GM23338 (cell line): ENCODE results near the gene EPS8. TPM values are rescaled to one million over a fixed set of nuclear protein-coding genes. Genes with fewer than 3 reads are reported as not detected.

ENCODE experiments used
- ATAC-seq: fragments of 200-7000 bp; cut with Tn5 transposase; 3 replicates; pipeline ENCODE4 v1.9.1; 2020
- DNase-seq: peaks from one replicate; pipeline ENCODE4 v3.0.0-alpha.2; 2015; ENCODE audit warnings: low spot score
- H2AFZ ChIP-seq: fragments of 200-600 bp; sonication (generic); 2 replicates; pipeline ENCODE4 v1.8.0; 2016; ENCODE audit warnings: antibody characterized with exemption, mild to moderate bottlenecking, moderate library complexity
- H3F3A ChIP-seq: fragments of 200-600 bp; sonication (generic); replicated peaks from 2 replicates; pipeline ENCODE4 v1.8.0; 2017; ENCODE audit warnings: antibody characterized with exemption, mixed run types, low read depth
- H3K27ac ChIP-seq: fragments of 200-600 bp; sonication (generic); 2 replicates; pipeline ENCODE4 v1.6.1; 2016; ENCODE audit warnings: low read depth
- H3K27me3 ChIP-seq: fragments of 200-600 bp; sonication (generic); 2 replicates; pipeline ENCODE4 v1.8.0; 2016; ENCODE audit warnings: mild to moderate bottlenecking, mixed run types, moderate library complexity; ENCODE audit not compliant: insufficient read depth
- H3K36me3 ChIP-seq: fragments of 200-600 bp; sonication (generic); 2 replicates; pipeline ENCODE4 v1.8.0; 2016; ENCODE audit warnings: mild to moderate bottlenecking; ENCODE audit not compliant: insufficient read depth
- H3K4me1 ChIP-seq: fragments of 200-600 bp; sonication (generic); 2 replicates; pipeline ENCODE4 v1.8.0; 2016; ENCODE audit warnings: mild to moderate bottlenecking, moderate library complexity; ENCODE audit not compliant: insufficient read depth
- H3K4me2 ChIP-seq: fragments of 200-600 bp; sonication (generic); 2 replicates; pipeline ENCODE4 v1.7.1; 2017; ENCODE audit warnings: mixed run types
- H3K4me3 ChIP-seq: fragments of 200-600 bp; sonication (generic); 2 replicates; pipeline ENCODE4 v1.6.1; 2016; ENCODE audit warnings: mixed run types
- H3K79me2 ChIP-seq: fragments of 200-600 bp; sonication (generic); replicated peaks from 2 replicates; pipeline ENCODE4 v1.8.0; 2017; ENCODE audit warnings: mild to moderate bottlenecking; ENCODE audit not compliant: insufficient read depth
- H3K9me2 ChIP-seq: fragments of 200-600 bp; sonication (generic); 2 replicates; pipeline ENCODE4 v1.8.0; 2017; ENCODE audit not compliant: insufficient read depth
- H4K20me1 ChIP-seq: fragments of 200-600 bp; sonication (generic); replicated peaks from 2 replicates; pipeline ENCODE4 v1.8.0; 2017; ENCODE audit warnings: mild to moderate bottlenecking; ENCODE audit not compliant: insufficient read depth
- H3K27ac Mint-ChIP-seq: 2 replicates; pipeline ENCODE4 v1.8.0; 2020; ENCODE audit warnings: inconsistent platforms, mild to moderate bottlenecking, moderate library complexity, mixed read lengths
- H3K27me3 Mint-ChIP-seq: 3 replicates; pipeline ENCODE4 v1.8.0; 2022; ENCODE audit warnings: low read depth, mild to moderate bottlenecking, moderate library complexity, mixed read lengths, inconsistent platforms; ENCODE audit not compliant: insufficient read depth, poor library complexity
- H3K36me3 Mint-ChIP-seq: 3 replicates; pipeline ENCODE4 v1.8.0; 2021; ENCODE audit warnings: low read depth, mild to moderate bottlenecking, inconsistent platforms, moderate library complexity, mixed read lengths
- H3K4me1 Mint-ChIP-seq: 3 replicates; pipeline ENCODE4 v1.8.0; 2020; ENCODE audit warnings: mild to moderate bottlenecking, inconsistent platforms, mixed read lengths
- H3K4me3 Mint-ChIP-seq: 3 replicates; pipeline ENCODE4 v1.8.0; 2021; ENCODE audit warnings: moderate library complexity, mild to moderate bottlenecking, inconsistent platforms, mixed read lengths
- H3K9me3 Mint-ChIP-seq: 3 replicates; pipeline ENCODE4 v1.8.0; 2020; ENCODE audit warnings: moderate library complexity, mild to moderate bottlenecking, inconsistent platforms, mixed read lengths
- EZH2 ChIP-seq: fragments of 200-600 bp; sonication (generic); IDR thresholded peaks from one replicate; pipeline ENCODE4 v1.8.0; 2017; ENCODE audit warnings: antibody characterized with exemption, mild to moderate bottlenecking, low read depth; ENCODE audit not compliant: unreplicated experiment
- NANOG ChIP-seq: IDR thresholded peaks from 2 replicates; pipeline ENCODE4 v1.6.1; 2016; ENCODE audit warnings: antibody characterized with exemption, borderline replicate concordance
- POLR2AphosphoS5 ChIP-seq: IDR thresholded peaks from 2 replicates; pipeline ENCODE4 v1.6.1; 2016; ENCODE audit warnings: antibody characterized with exemption, low read depth
- STAT1 ChIP-seq: IDR thresholded peaks from one replicate; pipeline ENCODE4 v1.6.1; 2016; ENCODE audit warnings: antibody characterized with exemption; ENCODE audit not compliant: unreplicated experiment
- ZNF114 ChIP-seq: fragments of 250-450 bp; sonication (Bioruptor Pico); IDR thresholded peaks from 2 replicates; pipeline ENCODE4 v1.5.0; 2020; ENCODE audit warnings: mild to moderate bottlenecking, moderate library complexity
- ZNF331 ChIP-seq: fragments of 250-450 bp; sonication (Bioruptor Pico); IDR thresholded peaks from 2 replicates; pipeline ENCODE4 v1.5.0; 2020; ENCODE audit warnings: low read depth, mild to moderate bottlenecking, moderate library complexity
- polyA plus RNA-seq: library from polyadenylated mRNA; unstranded; fragments of >200 nt; fragmentation: Nextera tagmentation; extraction: Ambion mirVana; gene quantifications from 2 replicates; pipeline ENCODE4 v1.2.1, GENCODE V29; 2016
- total RNA-seq: library from RNA; depleted of rRNA; stranded (reverse); fragments of >200 nt; shearing (Covaris generic); gene quantifications from 2 replicates; pipeline ENCODE4 v1.2.3, GENCODE V29; 2014
- TF ChIP-seq, protein P1 (sequence below), 2 experiments: fragments of 200-600 bp in 1 of 2; sonication (generic) in 1 of 2; conservative IDR thresholded peaks; 2 replicates each; pipeline versions ENCODE4 v1.5.1 to v1.6.1; 2016 to 2017; ENCODE audit warnings: antibody characterized with exemption in 2 of 2, low read depth in 2 of 2, mild to moderate bottlenecking in 2 of 2, moderate library complexity in 1 of 2
- TF ChIP-seq, protein P2 (sequence below): fragments of 250-450 bp; sonication (Bioruptor Pico); IDR thresholded peaks from 2 replicates; pipeline ENCODE4 v1.5.0; 2020; ENCODE audit warnings: mild to moderate bottlenecking, moderate library complexity
- TF ChIP-seq, protein P3 (sequence below): IDR thresholded peaks from one replicate; pipeline ENCODE4 v1.6.1; 2018; ENCODE audit warnings: antibody characterized with exemption; ENCODE audit not compliant: unreplicated experiment
- TF ChIP-seq, protein P4 (sequence below): IDR thresholded peaks from 2 replicates; pipeline ENCODE4 v1.6.1; 2016; ENCODE audit warnings: antibody characterized with exemption

The EPS8 gene
- total and polyA plus RNA-seq, 2 experiments from 2014 or later = 3.5 to 5.4 TPM

DNA sequence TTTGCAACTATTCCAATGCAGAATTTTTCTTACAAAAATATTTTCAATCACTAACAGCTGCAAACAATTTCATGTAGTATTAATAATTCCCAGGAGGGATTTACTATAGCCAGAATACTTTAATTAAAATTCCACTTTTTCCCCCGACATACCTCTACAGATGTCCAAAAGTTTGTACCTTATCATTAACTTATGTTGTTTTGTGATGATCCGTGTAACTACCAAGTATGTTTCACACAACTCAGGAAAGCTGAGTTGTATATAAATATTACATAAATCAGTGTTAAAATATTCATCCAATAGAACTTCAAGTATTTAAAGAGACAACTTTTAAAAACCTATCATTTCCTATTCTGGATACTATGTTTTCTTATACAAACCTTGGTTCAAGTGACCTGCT lies 2.4 kb downstream of the EPS8 start (continued):
- TF ChIP-seq POLR2AphosphoS5 (no peak), STAT1 (no peak), ZNF114 (no peak)
- TF ChIP-seq, protein P1, sequence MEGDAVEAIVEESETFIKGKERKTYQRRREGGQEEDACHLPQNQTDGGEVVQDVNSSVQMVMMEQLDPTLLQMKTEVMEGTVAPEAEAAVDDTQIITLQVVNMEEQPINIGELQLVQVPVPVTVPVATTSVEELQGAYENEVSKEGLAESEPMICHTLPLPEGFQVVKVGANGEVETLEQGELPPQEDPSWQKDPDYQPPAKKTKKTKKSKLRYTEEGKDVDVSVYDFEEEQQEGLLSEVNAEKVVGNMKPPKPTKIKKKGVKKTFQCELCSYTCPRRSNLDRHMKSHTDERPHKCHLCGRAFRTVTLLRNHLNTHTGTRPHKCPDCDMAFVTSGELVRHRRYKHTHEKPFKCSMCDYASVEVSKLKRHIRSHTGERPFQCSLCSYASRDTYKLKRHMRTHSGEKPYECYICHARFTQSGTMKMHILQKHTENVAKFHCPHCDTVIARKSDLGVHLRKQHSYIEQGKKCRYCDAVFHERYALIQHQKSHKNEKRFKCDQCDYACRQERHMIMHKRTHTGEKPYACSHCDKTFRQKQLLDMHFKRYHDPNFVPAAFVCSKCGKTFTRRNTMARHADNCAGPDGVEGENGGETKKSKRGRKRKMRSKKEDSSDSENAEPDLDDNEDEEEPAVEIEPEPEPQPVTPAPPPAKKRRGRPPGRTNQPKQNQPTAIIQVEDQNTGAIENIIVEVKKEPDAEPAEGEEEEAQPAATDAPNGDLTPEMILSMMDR (conservative IDR thresholded peaks at IDR 0.05; ENCODE audit: low read depth in 2 of 2) = no peak

DNA sequence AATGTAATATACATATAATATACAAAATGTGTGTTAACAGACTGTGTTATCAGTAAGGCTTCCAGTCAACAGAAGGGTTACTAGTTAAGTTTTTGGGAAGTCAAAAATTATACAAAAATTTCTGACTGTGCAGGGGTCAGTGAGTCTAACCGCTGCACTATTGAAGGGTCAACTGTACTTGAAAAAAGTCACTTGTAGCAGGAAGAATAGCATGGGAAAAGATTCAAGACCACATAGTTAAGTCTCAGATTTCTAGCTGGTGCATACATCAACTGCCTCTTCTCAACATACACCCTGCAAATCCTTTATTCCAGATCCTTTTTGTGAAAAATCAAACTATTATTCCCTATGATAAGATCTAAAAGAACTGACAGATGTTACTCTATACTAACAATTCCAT lies 5.9 kb downstream of the EPS8 start:
- peaks cover 12% of the 10 kb centered on the region for H3K27me3 Mint-ChIP-seq
- Histone ChIP-seq H3K4me2 (no peak overlapping the region), H3K79me2 (no peaks in the 10 kb centered on the region; the same call in 1 of the 2 replicates), H3K36me3 (no peaks in the 10 kb centered on the region), H4K20me1 (no peaks in the 10 kb centered on the region; the same call in 1 of the 2 replicates), H3K27me3 (peaks cover 25% of the 10 kb centered on the region), H3K9me2 (no peaks in the 10 kb centered on the region), H3F3A (no peaks in the 10 kb centered on the region), H3K4me1 (peaks cover 6% of the 10 kb centered on the region), H2AFZ (no peak overlapping the region), H3K27ac (no peak overlapping the region), H3K4me3 (no peak overlapping the region)
- H3K9me3 Mint-ChIP-seq = no peaks in the 10 kb centered on the region
- no peak overlapping the region for H3K4me3 Mint-ChIP-seq
- ATAC-seq (no peak), DNase-seq (no peak)
- H3K27ac Mint-ChIP-seq = no peak overlapping the region
- H3K36me3 Mint-ChIP-seq = no peaks in the 10 kb centered on the region
- H3K4me1 Mint-ChIP-seq = peaks cover 6% of the 10 kb centered on the region; the same call in 2 of the 3 replicates
- TF ChIP-seq ZNF331 (CRISPR knock-in tag) (no peak), EZH2 (no peak), STAT1 (no peak), NANOG (no peak)
- TF ChIP-seq, protein P2, sequence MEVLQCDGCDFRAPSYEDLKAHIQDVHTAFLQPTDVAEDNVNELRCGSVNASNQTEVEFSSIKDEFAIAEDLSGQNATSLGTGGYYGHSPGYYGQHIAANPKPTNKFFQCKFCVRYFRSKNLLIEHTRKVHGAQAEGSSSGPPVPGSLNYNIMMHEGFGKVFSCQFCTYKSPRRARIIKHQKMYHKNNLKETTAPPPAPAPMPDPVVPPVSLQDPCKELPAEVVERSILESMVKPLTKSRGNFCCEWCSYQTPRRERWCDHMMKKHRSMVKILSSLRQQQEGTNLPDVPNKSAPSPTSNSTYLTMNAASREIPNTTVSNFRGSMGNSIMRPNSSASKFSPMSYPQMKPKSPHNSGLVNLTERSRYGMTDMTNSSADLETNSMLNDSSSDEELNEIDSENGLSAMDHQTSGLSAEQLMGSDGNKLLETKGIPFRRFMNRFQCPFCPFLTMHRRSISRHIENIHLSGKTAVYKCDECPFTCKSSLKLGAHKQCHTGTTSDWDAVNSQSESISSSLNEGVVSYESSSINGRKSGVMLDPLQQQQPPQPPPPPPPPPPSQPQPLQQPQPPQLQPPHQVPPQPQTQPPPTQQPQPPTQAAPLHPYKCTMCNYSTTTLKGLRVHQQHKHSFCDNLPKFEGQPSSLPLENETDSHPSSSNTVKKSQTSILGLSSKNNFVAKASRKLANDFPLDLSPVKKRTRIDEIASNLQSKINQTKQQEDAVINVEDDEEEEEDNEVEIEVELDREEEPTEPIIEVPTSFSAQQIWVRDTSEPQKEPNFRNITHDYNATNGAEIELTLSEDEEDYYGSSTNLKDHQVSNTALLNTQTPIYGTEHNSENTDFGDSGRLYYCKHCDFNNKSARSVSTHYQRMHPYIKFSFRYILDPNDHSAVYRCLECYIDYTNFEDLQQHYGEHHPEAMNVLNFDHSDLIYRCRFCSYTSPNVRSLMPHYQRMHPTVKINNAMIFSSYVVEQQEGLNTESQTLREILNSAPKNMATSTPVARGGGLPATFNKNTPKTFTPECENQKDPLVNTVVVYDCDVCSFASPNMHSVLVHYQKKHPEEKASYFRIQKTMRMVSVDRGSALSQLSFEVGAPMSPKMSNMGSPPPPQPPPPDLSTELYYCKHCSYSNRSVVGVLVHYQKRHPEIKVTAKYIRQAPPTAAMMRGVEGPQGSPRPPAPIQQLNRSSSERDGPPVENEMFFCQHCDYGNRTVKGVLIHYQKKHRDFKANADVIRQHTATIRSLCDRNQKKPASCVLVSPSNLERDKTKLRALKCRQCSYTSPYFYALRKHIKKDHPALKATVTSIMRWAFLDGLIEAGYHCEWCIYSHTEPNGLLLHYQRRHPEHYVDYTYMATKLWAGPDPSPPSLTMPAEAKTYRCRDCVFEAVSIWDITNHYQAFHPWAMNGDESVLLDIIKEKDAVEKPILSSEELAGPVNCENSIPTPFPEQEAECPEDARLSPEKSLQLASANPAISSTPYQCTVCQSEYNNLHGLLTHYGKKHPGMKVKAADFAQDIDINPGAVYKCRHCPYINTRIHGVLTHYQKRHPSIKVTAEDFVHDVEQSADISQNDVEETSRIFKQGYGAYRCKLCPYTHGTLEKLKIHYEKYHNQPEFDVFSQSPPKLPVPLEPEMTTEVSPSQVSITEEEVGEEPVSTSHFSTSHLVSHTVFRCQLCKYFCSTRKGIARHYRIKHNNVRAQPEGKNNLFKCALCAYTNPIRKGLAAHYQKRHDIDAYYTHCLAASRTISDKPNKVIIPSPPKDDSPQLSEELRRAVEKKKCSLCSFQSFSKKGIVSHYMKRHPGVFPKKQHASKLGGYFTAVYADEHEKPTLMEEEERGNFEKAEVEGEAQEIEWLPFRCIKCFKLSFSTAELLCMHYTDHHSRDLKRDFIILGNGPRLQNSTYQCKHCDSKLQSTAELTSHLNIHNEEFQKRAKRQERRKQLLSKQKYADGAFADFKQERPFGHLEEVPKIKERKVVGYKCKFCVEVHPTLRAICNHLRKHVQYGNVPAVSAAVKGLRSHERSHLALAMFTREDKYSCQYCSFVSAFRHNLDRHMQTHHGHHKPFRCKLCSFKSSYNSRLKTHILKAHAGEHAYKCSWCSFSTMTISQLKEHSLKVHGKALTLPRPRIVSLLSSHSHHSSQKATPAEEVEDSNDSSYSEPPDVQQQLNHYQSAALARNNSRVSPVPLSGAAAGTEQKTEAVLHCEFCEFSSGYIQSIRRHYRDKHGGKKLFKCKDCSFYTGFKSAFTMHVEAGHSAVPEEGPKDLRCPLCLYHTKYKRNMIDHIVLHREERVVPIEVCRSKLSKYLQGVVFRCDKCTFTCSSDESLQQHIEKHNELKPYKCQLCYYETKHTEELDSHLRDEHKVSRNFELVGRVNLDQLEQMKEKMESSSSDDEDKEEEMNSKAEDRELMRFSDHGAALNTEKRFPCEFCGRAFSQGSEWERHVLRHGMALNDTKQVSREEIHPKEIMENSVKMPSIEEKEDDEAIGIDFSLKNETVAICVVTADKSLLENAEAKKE (CRISPR knock-in tag) = no peak
- TF ChIP-seq, protein P1 (conservative IDR thresholded peaks at IDR 0.05; ENCODE audit: low read depth in 2 of 2) = no peak
- TF ChIP-seq, protein P3, sequence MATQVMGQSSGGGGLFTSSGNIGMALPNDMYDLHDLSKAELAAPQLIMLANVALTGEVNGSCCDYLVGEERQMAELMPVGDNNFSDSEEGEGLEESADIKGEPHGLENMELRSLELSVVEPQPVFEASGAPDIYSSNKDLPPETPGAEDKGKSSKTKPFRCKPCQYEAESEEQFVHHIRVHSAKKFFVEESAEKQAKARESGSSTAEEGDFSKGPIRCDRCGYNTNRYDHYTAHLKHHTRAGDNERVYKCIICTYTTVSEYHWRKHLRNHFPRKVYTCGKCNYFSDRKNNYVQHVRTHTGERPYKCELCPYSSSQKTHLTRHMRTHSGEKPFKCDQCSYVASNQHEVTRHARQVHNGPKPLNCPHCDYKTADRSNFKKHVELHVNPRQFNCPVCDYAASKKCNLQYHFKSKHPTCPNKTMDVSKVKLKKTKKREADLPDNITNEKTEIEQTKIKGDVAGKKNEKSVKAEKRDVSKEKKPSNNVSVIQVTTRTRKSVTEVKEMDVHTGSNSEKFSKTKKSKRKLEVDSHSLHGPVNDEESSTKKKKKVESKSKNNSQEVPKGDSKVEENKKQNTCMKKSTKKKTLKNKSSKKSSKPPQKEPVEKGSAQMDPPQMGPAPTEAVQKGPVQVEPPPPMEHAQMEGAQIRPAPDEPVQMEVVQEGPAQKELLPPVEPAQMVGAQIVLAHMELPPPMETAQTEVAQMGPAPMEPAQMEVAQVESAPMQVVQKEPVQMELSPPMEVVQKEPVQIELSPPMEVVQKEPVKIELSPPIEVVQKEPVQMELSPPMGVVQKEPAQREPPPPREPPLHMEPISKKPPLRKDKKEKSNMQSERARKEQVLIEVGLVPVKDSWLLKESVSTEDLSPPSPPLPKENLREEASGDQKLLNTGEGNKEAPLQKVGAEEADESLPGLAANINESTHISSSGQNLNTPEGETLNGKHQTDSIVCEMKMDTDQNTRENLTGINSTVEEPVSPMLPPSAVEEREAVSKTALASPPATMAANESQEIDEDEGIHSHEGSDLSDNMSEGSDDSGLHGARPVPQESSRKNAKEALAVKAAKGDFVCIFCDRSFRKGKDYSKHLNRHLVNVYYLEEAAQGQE = no peak
- TF ChIP-seq, protein P4, sequence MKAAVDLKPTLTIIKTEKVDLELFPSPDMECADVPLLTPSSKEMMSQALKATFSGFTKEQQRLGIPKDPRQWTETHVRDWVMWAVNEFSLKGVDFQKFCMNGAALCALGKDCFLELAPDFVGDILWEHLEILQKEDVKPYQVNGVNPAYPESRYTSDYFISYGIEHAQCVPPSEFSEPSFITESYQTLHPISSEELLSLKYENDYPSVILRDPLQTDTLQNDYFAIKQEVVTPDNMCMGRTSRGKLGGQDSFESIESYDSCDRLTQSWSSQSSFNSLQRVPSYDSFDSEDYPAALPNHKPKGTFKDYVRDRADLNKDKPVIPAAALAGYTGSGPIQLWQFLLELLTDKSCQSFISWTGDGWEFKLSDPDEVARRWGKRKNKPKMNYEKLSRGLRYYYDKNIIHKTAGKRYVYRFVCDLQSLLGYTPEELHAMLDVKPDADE = no peak
